Measurements from ENCODE around the gene DYRK4. TPM values are rescaled to one million over a fixed set of nuclear protein-coding genes. Genes with fewer than 3 reads are reported as not detected.

DYRK4 gene
- total RNA-seq, 1 experiment from 2014 or later: 27.1 TPM

GRCh38 chr12:4609071-4609470 lies 47.1 kb downstream of the DYRK4 start:
- H4K20me1 ChIP-seq (ENCODE audit: insufficient read depth): no peaks in the 10 kb centered on the region
- no peak overlapping the region for H3K4me2 ChIP-seq (ENCODE audit: low read length)
- no peak for ATAC-seq
- H3K9me2 ChIP-seq (ENCODE audit: insufficient read depth): no peaks in the 10 kb centered on the region
- H3K79me2 ChIP-seq (ENCODE audit: insufficient read depth, low read length): no peaks in the 10 kb centered on the region; the same call in 1 of the 2 replicates
- no peak overlapping the region for H3K4me3 ChIP-seq (replicated peaks in 1 of 2; ENCODE audit: low read depth in 1 of 2, low read length in 2 of 2)
- no peak overlapping the region for H2AFZ ChIP-seq (ENCODE audit: low read depth, low read length, poor library complexity, severe bottlenecking)
- peaks cover 8 to 14% of the 10 kb centered on the region in 2 experiments; a peak in 2 of 4 replicates for H3K36me3 ChIP-seq (ENCODE audit: control insufficient read depth in 1 of 2, insufficient read depth in 2 of 2, low read length in 2 of 2)
- H3K27ac ChIP-seq (ENCODE audit: low read depth, low read length): no peak overlapping the region
- no peaks in the 10 kb centered on the region for H3K9me3 ChIP-seq (ENCODE audit: control insufficient read depth in 1 of 2, insufficient read depth in 1 of 2, low read depth in 1 of 2, low read length in 2 of 2)
- no peak for DNase-seq (ENCODE audit: low read depth, low spot score)
- POLR2A ChIA-PET: no interaction called here
- no peak for TF ChIP-seq ZNF274 (IDR thresholded peaks at IDR 0.05; ENCODE audit: low read depth, low read length)
- TF ChIP-seq EZH2 (IDR thresholded peaks at IDR 0.05): no peak
- no peak for TF ChIP-seq EGR1 (IDR thresholded peaks at IDR 0.05; ENCODE audit: low read depth)
- no peak for TF ChIP-seq ATF3 (IDR thresholded peaks at IDR 0.05)
- TF ChIP-seq EZH2phosphoT487 (IDR thresholded peaks at IDR 0.05; ENCODE audit: borderline replicate concordance): no peak
- TF ChIP-seq JUND (IDR thresholded peaks at IDR 0.05): no peak
- no peak for TF ChIP-seq SIN3A (IDR thresholded peaks at IDR 0.05; ENCODE audit: low read depth)
- TF ChIP-seq CTCF (IDR thresholded peaks at IDR 0.05 in 2 of 3, conservative IDR thresholded peaks at IDR 0.05 in 1 of 3; ENCODE audit: borderline replicate concordance in 1 of 3, insufficient read depth in 1 of 3, low read depth in 2 of 3, low read length in 2 of 3): no peak
- no peak for TF ChIP-seq MAX (IDR thresholded peaks at IDR 0.05)
- TF ChIP-seq REST (IDR thresholded peaks at IDR 0.05; ENCODE audit: low read depth): no peak
- no peaks in the 10 kb centered on the region for H3K27me3 ChIP-seq (ENCODE audit: insufficient read depth, low read length)
- intact Hi-C loops (cut with micrococcal nuclease): loop anchor here (10.0 kb wide), 1 partner anchor 146 kb away; no protein-coding TSS in a partner anchor
- H3K4me1 ChIP-seq (ENCODE audit: control insufficient read depth in 1 of 2, insufficient read depth in 2 of 2, low read length in 2 of 2): peaks cover 2 to 9% of the 10 kb centered on the region in 2 experiments; a peak in 1 of 4 replicates
- RAD21 ChIA-PET (ENCODE audit: low non-redundant PET in 1 of 2, low total read pairs in 2 of 2, uncharacterized antibody in 2 of 2, unreplicated experiment in 2 of 2): no interaction called here
- no peak overlapping the region for H3K9ac ChIP-seq (ENCODE audit: low read length)
- CTCF ChIA-PET: no interaction called here
- BruUV-seq (replicated peaks): no TSS peak

Measured in HCT116 (cell line).